ENCODE measurements around the gene CACNA2D3. TPM values are rescaled to one million over a fixed set of nuclear protein-coding genes. Genes with fewer than 3 reads are reported as not detected.

Gene CACNA2D3
- polyA plus RNA-seq, 1 donor from 2014 or later, result 26.2 TPM

GRCh38 chr3:54759166-54759565, 636.8 kb downstream of the CACNA2D3 start:
- H2AFZ ChIP-seq (ENCODE audit: low read depth, low read length), result no peak overlapping the region
- no peaks in the 10 kb centered on the region for H3K36me3 ChIP-seq (ENCODE audit: insufficient read depth, low read length)
- no peak overlapping the region for H3K9ac ChIP-seq (ENCODE audit: low read length)
- no peaks in the 10 kb centered on the region for H3F3A ChIP-seq (ENCODE audit: insufficient read depth, low read length, poor library complexity, severe bottlenecking)
- no peak overlapping the region for H3K4me2 ChIP-seq (ENCODE audit: low read length)
- no peaks in the 10 kb centered on the region for H3K79me2 ChIP-seq (replicated peaks; ENCODE audit: insufficient read depth, low read length)
- no peak overlapping the region for H3K27ac ChIP-seq (ENCODE audit: low read length)
- H3K4me3 ChIP-seq (ENCODE audit: low read length), result no peak overlapping the region
- TF ChIP-seq RAD21 (conservative IDR thresholded peaks at IDR 0.05), result no peak
- TF ChIP-seq EP300 (conservative IDR thresholded peaks at IDR 0.05; ENCODE audit: poor library complexity, severe bottlenecking), result no peak
- no peak for TF ChIP-seq EZH2 (IDR thresholded peaks at IDR 0.05; ENCODE audit: borderline replicate concordance, insufficient read depth, low read length, poor library complexity, severe bottlenecking)
- TF ChIP-seq SMC3 (conservative IDR thresholded peaks at IDR 0.05; ENCODE audit: poor library complexity), result no peak
- H4K20me1 ChIP-seq (ENCODE audit: insufficient read depth), result no peaks in the 10 kb centered on the region
- H3K9me2 ChIP-seq (ENCODE audit: insufficient read depth, low read length), result no peaks in the 10 kb centered on the region
- H3K9me3 ChIP-seq (ENCODE audit: low read length), result no peaks in the 10 kb centered on the region
- no peaks in the 10 kb centered on the region for H3K27me3 ChIP-seq (ENCODE audit: insufficient read depth, low read depth, low read length)

- Histone ChIP-seq H3K36me3 (ENCODE audit: insufficient read depth, low read length) (no peaks in the 10 kb centered on the region), H3K9me2 (ENCODE audit: insufficient read depth, low read length) (no peaks in the 10 kb centered on the region), H3K27me3 (ENCODE audit: insufficient read depth, low read depth, low read length) (no peaks in the 10 kb centered on the region), H3K27ac (ENCODE audit: low read length) (no peak overlapping the region), H3K4me3 (ENCODE audit: low read length) (no peak overlapping the region), H3K79me2 (replicated peaks; ENCODE audit: insufficient read depth, low read length) (no peaks in the 10 kb centered on the region), H3K9ac (ENCODE audit: low read length) (no peak overlapping the region), H2AFZ (ENCODE audit: low read depth, low read length) (no peak overlapping the region), H4K20me1 (ENCODE audit: insufficient read depth) (no peaks in the 10 kb centered on the region), H3F3A (ENCODE audit: insufficient read depth, low read length, poor library complexity, severe bottlenecking) (no peaks in the 10 kb centered on the region), H3K4me2 (ENCODE audit: low read length) (no peak overlapping the region), H3K9me3 (ENCODE audit: low read length) (no peaks in the 10 kb centered on the region)
- no peak for TF ChIP-seq REST (IDR thresholded peaks at IDR 0.05; ENCODE audit: borderline replicate concordance)
- TF ChIP-seq SMC3 (conservative IDR thresholded peaks at IDR 0.05; ENCODE audit: poor library complexity), result no peak
- TF ChIP-seq EP300 (conservative IDR thresholded peaks at IDR 0.05; ENCODE audit: poor library complexity, severe bottlenecking), result no peak
- TF ChIP-seq TAF1 (IDR thresholded peaks at IDR 0.05; ENCODE audit: low read depth), result no peak
- no peak for TF ChIP-seq POLR2AphosphoS5 (IDR thresholded peaks at IDR 0.05)
- no peak for TF ChIP-seq EZH2 (IDR thresholded peaks at IDR 0.05; ENCODE audit: borderline replicate concordance, insufficient read depth, low read length, poor library complexity, severe bottlenecking)
Measured at GRCh38 chr3:54760201-54760600, 637.8 kb downstream of the CACNA2D3 start.

DNA sequence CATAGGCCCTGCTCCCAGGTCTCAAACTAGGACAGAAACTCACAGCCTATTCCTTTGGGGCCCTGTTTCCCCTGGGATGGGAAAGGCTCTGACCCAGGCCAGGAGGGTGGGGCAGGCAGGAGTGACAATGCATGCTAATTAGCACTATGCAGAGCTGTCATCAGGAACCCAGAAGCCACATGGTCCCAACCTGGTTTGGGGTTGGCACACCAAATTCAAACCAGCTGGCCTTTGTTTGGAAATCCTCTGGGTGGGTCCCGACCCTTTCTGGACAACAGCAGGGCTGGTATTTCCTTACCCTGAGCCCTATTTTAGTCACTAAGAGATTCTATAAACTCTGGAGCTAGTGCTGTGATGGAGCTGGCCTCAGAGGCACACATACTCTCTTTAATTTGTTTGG, 639.3 kb downstream of the CACNA2D3 start:
- Histone ChIP-seq H3K4me3 (ENCODE audit: low read length) (no peak overlapping the region), H3K79me2 (replicated peaks; ENCODE audit: insufficient read depth, low read length) (no peaks in the 10 kb centered on the region), H3K9me2 (ENCODE audit: insufficient read depth, low read length) (no peaks in the 10 kb centered on the region), H3K27me3 (ENCODE audit: insufficient read depth, low read depth, low read length) (no peaks in the 10 kb centered on the region), H2AFZ (ENCODE audit: low read depth, low read length) (no peak overlapping the region), H3K4me2 (ENCODE audit: low read length) (no peak overlapping the region), H4K20me1 (ENCODE audit: insufficient read depth) (no peaks in the 10 kb centered on the region), H3K36me3 (ENCODE audit: insufficient read depth, low read length) (no peaks in the 10 kb centered on the region), H3K9ac (ENCODE audit: low read length) (no peak overlapping the region), H3K9me3 (ENCODE audit: low read length) (no peaks in the 10 kb centered on the region), H3F3A (ENCODE audit: insufficient read depth, low read length, poor library complexity, severe bottlenecking) (no peaks in the 10 kb centered on the region), H3K27ac (ENCODE audit: low read length) (no peak overlapping the region)
- no peak for TF ChIP-seq EZH2 (IDR thresholded peaks at IDR 0.05; ENCODE audit: borderline replicate concordance, insufficient read depth, low read length, poor library complexity, severe bottlenecking)
- no peak for TF ChIP-seq POLR2AphosphoS5 (IDR thresholded peaks at IDR 0.05)
- TF ChIP-seq REST (IDR thresholded peaks at IDR 0.05; ENCODE audit: borderline replicate concordance), result no peak

Measured in neural cell (in vitro differentiated cells).